GM19452 (cell line): ENCODE data around the gene ACVRL1.
"Not testable (repeated sequence)": the region's sequence is repeated elsewhere in the genome, so short reads cannot be mapped to it uniquely, and the experiment has no call there.

Experiments
- ATAC-seq: cut with Tn5 transposase; IDR thresholded peaks from one replicate; pipeline ENCODE4 v1.9.1; 2021; ENCODE audit not compliant: unreplicated experiment

ACVRL1 gene

DNA sequence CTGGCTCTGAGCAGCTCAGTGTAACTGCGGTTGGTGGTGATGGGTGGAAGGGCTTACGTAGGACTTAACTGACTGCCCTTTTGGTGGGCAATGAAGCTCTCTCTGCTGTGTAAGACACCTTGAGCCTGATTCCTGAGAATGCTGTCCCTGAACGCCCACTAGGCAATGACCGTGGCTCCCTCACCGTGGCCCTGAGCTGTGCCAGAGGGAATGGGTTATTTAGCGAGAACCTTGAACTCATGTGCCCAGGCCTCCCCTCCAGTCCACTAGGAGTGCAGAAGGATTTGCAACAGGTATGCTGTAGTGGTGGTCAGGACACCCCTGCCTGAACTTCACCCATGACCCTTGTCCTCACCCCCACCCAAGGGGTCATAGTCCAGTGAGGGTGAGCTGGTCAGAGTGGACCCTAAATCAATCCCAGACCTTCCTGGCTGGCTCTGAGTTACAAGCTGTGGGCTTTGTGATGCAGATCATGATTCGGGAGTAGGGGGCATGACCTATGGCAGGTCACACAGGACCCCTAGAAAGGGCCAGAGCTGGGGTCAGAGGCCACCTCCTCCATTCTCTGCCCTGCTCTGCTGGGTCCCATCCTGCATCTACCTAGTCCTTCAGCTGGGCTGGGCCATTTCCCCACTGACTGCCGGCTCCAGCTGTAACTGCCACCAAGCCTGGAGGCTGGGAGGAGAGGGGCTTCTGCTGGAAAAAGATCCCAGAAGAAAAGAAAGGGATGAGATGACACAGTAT is 33.9 kb upstream of the ACVRL1 start:
- no peak for ATAC-seq

DNA sequence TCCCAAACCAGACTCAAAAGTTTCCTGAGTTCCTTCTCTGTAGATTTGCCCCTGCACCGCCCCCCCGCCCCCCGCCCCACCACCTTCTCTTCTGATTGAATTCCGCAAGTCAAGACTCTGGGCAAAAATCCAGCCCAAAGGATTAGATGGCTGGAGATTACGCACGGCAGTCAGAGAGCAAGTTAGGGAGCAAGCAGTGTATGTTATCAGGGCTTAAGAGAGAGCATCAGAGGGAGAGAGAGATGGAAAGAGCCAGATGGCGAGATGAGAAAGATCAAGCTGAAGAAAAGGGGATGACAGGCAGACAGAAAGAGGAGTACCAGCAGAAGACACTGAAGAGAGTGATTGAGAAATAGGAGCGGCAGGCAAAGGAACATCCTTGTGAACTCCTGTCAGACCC is 33.3 kb upstream of the ACVRL1 start:
- no peak for ATAC-seq

DNA sequence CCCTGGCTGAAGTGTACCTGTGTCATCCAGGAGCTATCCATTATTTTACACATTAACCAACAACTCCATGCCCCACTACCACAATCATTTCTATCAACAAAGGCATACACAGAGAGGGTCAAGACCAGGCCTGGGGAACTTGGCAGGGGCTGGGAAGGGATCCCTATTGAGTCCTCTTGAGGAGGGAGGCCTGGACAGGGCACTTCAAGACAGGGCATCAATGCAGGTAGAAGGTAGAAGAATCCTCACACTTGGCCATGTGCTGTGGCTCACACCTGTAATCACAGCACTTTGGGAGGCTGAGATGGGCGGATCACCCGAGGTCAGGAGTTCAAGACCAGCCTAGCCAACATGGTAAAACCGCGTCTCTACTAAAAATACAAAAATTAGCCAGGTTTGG is 32.8 kb upstream of the ACVRL1 start:
- ATAC-seq: no peak

DNA sequence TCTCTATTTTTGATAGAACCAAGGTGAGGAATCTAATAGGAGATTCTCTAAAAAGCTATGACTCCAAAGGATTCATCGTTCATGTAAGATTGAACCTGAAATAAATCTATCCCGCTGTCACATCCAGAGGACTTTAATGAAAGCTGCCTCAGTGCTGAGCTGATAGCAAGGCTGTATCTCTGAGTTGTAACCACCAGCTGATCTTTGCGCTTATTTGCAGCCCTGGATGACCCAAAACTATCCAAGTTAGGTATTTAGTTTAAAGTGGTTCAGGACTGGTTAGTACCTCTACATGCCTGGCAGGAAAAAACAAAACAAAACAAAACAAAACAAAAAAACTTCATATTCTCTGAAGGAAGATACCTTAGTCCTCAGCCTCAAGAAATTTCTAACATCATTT is 28.2 kb upstream of the ACVRL1 start:
- ATAC-seq: no peak

DNA sequence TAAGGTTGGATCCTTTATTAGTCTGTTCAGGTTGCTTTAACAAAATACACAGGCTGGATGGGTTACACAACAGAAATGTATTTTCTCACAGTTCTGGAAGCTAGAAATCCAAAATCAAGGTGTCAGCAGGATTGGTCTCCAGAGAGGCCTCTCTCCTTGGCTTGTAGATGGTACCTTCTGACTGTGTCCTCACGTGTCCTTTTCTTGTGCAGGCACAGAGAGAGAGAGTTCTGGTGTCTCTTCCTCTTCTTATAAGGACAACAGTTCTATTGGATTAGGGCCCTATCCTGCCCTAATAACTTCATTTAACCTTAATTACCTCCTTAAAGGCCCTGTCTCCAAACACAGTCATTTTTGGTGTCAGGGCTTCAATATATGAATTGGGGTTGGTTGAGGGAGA is 24.0 kb upstream of the ACVRL1 start:
- ATAC-seq: no peak

DNA sequence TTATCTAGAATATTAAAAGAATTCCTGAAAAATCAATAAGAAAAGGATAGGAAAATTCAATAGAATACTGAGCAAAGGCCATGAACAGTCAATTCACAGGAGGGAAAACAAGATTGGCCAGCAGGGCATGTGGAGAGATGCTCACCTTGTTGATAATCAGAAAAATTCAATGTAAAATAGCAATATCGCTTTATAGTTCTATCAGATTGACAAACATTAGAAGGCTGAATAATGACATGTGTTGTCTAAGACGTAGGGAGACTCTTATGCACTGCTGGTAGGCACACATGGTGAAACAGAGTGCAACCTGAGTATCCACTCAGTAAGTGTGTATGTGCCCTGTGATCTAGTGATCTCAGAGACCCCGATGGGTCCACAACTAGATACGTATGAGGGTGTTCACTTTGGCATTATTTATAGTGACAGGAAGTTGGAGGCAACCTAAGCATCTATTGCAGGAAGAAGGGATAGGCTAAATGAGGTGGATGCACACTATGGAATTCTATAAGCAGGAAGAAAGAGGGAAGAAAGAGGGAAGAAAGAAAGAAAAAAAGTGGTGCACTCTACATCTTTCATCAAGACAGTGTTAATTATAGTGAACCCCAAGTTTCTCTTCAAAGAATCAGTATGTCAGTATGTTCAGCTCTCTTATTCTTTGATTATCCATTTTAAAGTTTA is 23.2 kb upstream of the ACVRL1 start:
- no peak for ATAC-seq

DNA sequence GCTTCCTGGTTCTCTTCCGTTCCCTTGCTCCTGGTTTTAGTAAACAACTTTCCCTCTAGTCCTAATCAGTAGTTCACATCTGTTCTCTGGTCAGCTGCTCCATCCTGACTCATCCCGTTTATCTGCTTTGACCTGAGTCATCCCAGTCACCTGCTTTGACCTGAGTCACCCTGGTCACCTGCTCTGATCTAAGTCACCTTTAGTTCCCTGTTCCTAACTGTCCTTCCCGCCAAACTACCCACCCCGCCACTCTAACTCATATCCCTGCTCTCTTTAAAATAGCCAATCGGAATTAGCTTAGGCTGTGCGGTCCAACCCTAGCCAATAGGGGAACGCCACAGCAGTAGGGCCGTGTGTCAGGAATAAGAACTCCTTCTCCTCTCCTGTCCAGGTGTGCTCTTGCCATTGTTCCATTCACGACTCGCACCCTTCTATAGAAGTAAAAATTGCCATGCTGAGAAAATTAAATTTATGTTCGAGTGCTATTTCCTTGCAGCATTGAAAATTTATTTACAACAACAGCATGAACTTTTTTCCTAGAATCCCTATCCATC is 22.6 kb upstream of the ACVRL1 start:
- no peak for ATAC-seq

DNA sequence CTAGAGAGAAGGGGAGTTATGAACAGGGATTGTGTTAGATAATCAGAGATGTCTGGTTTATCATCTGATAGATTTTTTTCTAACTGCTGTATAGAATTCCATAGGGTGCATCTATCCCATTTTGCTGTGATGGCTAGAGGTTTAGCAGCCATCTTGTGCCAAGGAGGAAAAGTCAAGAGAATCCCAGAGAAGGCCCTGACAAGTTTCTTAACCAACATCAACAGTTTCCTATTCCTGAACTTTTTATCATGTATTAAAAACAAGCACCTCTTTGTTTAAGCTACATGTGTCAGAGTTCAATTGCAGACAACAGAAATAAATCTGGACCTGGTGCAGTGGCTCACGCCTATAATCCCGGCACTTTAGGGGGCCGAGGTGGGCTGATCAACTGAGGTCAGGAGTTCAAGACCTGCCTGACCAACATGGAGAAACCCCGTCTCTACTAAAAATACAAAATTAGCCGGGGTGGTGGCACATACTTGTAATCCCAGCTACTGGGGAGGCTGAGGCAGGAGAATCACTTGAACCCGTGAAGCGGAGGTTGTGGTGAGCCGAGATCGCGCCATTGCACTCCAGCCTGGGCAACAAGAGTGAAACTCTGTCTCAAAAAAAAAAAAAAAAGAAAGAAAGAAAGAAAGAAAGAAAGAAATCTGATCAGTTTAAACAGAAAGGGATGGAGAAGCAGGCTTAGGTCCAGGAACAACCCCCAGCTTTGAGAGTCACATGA is 21.8 kb upstream of the ACVRL1 start:
- ATAC-seq: not testable (repeated sequence)

DNA sequence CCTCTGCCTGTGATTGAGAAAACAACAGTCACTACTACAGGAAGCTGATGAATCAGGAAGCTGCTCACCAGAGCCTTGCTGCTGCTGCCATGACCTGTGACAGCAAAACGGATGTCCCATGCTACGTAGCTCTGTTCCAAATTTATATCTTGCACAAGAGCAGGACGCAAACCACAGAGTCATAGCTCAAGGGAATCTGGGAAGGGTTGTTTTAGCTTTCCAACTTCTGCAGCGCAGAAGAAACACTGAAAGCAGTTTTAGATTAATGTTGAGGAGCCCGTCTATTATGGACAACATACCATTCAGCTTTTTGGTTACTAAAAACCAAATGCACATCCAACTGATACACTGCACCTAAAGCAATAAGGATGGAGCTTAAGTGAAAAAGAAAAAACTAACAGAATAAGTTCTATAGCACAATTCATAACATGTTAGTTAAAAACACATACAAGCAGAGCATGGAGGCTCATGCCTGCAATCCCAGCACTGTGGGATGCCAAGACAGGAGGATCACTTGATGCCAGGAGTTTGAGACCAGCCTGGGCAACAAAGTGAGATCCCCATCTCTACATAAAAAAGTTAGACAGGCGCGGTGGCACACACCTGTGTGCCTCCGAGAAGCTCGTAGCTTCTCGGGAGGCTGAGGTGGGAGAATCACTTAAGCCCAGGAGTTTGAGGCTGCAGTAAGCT is 21.1 kb upstream of the ACVRL1 start:
- ATAC-seq: no peak

DNA sequence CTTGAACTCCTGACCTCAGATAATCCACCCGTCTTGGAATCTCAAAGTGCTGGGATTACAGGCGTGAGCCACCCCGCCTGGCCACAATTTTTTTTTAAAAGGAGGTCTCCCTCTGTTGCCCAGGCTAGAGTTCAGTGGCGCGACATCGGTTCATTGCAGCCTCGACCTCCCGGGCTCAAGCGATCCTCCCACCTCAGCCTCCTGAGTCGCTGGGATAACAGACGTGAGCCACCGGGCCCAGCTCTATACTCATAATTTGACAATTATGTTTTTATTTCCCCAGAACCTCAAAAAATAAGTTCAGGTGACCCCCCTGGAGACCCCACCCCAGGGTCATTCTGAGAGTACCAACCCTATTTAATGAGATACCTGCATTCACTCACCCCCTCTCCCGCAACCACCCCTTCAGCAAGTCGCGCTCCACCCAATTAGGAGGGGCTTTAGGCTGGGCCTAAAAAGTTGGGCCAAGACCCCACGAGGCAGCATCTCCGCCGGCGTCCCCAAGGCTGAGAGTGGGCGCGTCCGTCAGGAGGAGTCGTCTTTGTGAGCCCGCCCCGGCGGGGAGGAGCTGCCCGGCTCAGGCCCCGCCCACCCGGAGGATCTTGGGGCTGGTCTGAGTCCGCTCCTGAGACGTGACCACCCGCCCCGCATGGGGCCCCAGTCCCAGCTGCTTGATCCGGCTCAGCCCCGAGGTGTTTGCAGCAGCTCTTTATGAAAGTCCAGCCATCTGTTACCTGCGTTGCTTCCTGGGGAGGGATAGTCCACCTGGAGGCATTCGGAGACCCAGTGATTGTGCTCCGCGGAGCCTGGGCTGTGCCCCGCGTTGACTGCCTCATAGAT is 19.6 kb upstream of the ACVRL1 start, which contains the start of gene ANKRD33:
TSS of gene ANKRD33 (plus strand) at position 628 of the 840 bp plus-strand sequence. CDS start at position 712, 84 bp downstream.
- no peak for ATAC-seq

DNA sequence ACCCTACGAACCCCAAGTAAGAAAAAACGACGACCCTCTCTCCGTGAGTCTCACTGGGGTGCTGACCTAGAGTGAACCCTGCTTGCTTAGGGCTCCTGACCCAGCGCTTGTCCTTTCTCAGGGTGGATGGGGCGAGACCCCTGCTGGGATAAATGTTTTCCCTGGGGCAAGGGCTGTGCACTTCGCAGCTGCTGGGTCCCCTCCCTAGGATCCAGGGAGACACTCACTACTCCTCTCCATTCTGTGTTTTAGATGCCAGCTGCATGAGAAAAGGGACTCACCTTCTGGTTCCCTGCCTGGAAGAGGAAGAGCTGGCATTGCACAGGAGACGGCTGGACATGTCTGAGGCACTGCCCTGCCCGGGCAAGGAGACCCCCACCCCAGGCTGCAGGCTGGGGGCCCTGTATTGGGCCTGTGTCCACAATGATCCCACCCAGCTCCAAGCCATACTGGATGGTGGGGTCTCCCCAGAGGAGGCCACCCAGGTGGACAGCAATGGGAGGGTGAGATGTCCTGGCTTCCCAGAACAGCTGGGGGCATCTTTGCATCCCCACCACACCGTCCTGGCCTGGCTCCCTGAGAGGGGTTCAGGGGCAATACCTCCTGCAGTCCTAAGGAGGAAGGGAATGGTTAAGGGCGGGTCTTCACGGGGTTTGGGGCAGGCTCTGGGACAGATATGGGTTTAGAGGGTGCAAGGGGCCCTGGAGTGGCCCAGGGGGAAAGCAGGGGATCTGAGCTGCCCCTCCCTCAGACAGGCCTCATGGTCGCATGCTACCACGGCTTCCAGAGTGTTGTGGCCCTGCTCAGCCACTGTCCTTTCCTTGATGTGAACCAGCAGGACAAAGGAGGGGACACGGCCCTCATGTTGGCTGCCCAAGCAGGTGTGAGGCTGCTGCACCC is 18.7 kb upstream of the ACVRL1 start:
- ATAC-seq: no peak

DNA sequence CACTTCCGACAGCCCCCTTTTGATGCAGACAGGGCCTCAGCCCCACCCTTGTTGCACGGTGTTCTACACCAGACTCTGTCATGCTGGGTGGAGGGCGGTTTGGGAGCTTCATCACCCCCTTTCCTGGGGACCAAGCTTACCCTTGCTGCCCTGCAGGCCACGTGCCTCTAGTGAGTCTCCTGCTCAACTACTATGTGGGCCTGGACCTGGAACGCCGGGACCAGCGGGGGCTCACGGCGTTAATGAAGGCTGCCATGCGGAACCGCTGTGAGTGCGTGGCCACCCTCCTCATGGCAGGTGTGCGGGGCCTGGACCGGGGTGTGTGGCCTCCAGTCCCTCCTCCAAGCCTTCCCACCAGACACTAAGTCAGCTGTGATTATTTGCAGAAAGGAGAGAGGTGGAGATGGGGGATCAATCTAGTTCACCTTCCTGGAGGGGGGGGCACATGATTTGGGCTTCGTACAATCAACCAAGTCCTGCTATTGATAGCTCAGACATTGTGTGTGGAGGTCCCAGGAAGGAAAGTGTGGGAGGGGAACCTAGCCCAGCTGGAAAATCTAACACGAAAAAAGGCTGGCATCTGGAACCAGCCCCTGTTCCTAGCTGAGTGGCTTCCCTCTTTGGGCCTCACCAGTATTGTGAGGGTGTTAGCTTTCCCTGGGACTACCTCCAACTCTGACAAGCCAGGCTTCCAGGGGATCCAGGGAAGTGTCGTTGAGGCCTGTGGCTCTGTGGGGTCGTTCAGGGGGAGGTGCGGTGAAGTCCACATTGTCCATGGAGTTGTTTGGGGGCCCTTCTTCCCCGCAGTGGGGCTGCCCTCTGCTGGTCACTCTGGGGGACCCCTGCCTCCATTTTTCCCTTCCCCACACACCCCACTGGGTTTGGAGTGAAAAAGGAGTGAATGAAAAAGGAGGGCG is 17.8 kb upstream of the ACVRL1 start:
- ATAC-seq: no peak

DNA sequence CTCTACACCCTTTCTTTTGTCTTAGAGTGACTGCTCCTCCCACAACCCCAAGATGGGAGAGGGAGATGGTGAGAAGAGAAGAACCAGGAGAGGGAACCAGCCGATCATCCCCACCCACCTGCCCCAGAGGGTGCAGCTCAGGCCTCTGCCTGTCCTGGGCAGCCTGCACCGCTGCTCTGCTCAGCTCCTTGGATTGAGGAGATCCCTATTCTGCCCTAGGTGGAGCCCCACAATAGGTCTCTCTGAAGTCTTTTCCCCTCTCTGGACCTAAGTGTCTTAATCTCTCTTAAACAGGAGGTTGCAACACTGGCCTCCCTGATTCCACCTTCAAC is 17.2 kb upstream of the ACVRL1 start:
- no peak for ATAC-seq

DNA sequence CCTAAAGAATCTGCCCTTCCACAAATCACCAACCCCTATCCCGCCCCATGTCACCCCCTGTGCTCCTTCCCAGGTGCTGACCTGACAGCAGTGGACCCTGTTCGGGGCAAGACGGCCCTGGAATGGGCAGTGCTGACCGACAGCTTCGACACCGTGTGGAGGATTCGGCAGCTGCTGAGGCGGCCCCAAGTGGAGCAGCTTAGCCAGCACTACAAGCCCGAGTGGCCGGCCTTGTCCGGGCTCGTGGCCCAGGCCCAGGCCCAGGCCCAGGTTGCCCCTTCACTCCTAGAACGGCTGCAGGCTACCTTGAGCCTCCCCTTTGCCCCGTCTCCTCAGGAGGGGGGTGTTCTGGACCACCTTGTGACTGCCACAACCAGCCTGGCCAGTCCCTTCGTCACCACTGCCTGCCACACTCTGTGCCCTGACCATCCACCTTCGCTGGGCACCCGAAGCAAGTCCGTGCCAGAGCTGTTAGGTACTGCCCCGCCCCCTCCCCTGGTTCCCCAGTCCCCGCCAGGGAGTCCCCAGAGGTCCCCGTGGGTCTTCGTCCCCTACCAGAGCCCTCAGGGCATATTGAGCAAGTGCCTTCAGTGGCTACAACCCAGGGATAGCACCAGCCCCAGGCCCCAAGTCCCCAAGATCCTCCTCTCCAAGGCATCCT is 16.7 kb upstream of the ACVRL1 start:
- ATAC-seq: no peak

DNA sequence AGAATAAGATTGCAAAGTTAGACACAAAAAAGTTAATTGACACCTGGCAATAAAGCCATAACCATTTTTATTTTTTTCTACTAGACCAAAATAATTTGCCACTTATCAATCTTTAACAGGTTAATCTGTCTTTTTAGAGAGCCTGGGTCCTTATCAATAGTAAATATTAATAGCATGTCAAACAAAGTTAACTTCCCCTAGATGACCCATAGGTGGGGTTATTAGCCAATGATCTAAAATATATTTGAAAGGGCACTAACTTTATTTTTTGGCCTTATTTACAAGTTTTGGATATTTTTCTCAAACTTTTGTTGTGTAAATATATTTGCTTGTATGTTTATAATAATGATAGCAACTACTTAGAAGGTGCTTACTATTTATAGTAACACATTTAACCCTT is 15.5 kb upstream of the ACVRL1 start:
- no peak for ATAC-seq

DNA sequence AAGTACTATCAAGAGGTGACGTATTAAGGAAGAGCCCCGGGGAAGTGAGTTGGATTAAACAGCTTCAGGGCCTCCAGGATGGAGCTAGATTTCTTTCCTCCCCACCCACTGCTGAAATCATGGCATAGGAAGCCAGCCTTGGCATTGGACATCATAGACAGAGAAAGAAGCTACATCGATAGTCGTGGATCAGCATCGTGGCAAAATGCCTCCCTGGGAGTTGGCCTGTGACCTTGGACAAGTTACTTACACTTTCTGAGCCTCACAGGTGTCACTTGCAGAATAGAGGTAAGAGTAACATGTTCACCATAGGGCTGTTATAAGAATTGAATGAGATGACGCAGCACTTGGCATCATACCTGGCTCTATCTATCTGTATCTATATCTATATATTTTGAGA is 13.5 kb upstream of the ACVRL1 start:
- ATAC-seq: no peak

DNA sequence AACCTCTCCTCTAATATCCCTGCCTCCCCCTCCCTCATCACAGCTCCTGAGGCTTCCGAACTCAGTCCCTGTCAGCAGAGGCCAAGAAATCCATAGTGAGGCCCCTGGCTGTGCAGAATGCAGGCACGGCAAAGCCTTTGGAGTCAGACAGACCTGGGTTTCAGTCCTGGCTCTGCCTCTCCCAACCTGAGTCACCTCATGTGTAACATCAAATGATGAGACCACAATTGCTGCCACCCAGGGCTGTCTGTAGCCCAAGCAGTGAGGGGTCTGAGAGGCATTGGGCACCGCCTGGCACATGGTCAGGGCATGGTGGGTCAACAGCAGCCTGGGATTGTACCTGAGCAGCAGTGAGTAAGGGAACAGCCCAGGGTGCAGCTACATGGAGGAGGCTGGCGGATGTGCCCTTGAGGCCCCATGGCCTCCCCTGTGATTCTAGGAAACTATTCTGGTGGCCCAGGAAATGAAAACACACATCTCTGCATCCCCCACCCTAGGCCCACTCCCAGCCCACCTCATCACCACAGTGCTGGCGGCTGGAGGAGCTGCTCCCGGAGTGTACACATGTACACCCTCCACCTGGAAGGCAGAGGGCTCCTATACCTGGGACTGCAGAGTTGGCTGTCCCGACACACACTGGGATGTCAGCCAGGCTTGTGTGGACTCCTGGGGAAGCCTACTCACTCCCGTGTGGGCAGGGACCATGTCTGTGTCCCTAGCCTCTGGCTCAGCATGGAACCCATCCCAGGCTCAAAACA is 11.7 kb upstream of the ACVRL1 start:
- no peak for ATAC-seq
